K562 (cell line): Measurements from ENCODE around the gene UGT1A6.

Experiments
- HMG20B ChIP-seq: fragments of 250-450 bp; sonication (Bioruptor Pico); IDR thresholded peaks from 2 replicates; pipeline ENCODE4 v1.5.0; 2021; ENCODE audit warnings: mild to moderate bottlenecking
- MAX ChIP-seq: sonication (generic); formaldehyde crosslinking; IDR thresholded peaks from 2 replicates; pipeline ENCODE4 v1.9.0; 2022; ENCODE audit warnings: mild to moderate bottlenecking, missing genetic modification reagents
- MXI1 ChIP-seq: IDR thresholded peaks from 2 replicates; pipeline ENCODE4 v1.6.1; 2011; ENCODE audit warnings: low read depth, mild to moderate bottlenecking, improper control_type of control experiment, low read length
- NFIC ChIP-seq: fragments of 450-650 bp; IDR thresholded peaks from 2 replicates; pipeline ENCODE4 v1.6.1; 2017; ENCODE audit warnings: mild to moderate bottlenecking, inconsistent platforms
- RBM39 ChIP-seq: fragments of 200-400 bp; formaldehyde crosslinking; optimal IDR thresholded peaks from 2 replicates; pipeline ENCODE3; 2018; ENCODE audit warnings: low read depth, low read length
- SMC3 ChIP-seq: conservative IDR thresholded peaks from 2 replicates; pipeline ENCODE4 v1.6.1; 2011; ENCODE audit warnings: low read depth, low read length, improper control_type of control experiment; ENCODE audit not compliant: insufficient read depth
- TF ChIP-seq, protein P1 (sequence below), 2 experiments: fragments of 450-650 bp; formaldehyde crosslinking in 1 of 2; IDR thresholded peaks; 2 replicates each; pipeline versions ENCODE4 v1.4.0 to v1.6.1; 2014 to 2020; ENCODE audit warnings: mild to moderate bottlenecking in 2 of 2, borderline replicate concordance in 1 of 2, low read depth in 1 of 2

GRCh38 chr2:233761040-233761769 is 68.5 kb downstream of the UGT1A6 start:
- no peak for TF ChIP-seq RBM39
- no peak for TF ChIP-seq MXI1
- TF ChIP-seq MAX (CRISPR knock-in tag): no peak
- no peak for TF ChIP-seq SMC3
- TF ChIP-seq, protein P1, sequence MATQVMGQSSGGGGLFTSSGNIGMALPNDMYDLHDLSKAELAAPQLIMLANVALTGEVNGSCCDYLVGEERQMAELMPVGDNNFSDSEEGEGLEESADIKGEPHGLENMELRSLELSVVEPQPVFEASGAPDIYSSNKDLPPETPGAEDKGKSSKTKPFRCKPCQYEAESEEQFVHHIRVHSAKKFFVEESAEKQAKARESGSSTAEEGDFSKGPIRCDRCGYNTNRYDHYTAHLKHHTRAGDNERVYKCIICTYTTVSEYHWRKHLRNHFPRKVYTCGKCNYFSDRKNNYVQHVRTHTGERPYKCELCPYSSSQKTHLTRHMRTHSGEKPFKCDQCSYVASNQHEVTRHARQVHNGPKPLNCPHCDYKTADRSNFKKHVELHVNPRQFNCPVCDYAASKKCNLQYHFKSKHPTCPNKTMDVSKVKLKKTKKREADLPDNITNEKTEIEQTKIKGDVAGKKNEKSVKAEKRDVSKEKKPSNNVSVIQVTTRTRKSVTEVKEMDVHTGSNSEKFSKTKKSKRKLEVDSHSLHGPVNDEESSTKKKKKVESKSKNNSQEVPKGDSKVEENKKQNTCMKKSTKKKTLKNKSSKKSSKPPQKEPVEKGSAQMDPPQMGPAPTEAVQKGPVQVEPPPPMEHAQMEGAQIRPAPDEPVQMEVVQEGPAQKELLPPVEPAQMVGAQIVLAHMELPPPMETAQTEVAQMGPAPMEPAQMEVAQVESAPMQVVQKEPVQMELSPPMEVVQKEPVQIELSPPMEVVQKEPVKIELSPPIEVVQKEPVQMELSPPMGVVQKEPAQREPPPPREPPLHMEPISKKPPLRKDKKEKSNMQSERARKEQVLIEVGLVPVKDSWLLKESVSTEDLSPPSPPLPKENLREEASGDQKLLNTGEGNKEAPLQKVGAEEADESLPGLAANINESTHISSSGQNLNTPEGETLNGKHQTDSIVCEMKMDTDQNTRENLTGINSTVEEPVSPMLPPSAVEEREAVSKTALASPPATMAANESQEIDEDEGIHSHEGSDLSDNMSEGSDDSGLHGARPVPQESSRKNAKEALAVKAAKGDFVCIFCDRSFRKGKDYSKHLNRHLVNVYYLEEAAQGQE (IDR thresholded peaks at IDR 0.05; ENCODE audit: borderline replicate concordance): no peak
- TF ChIP-seq, protein P1 (CRISPR knock-in tag; IDR thresholded peaks at IDR 0.05; ENCODE audit: low read depth): no peak
- TF ChIP-seq NFIC: no peak
- no peak for TF ChIP-seq HMG20B (CRISPR knock-in tag)
